Body of pancreas (tissue), 4 donors: ENCODE measurements around the gene MTX1.
"Not testable (repeated sequence)": the region's sequence is repeated elsewhere in the genome, so short reads cannot be mapped to it uniquely, and the experiment has no call there.

Source experiments
- CTCF ChIP-seq, 7 experiments: fragments of 450-650 bp in 4 of 7; fragments of 200-600 bp in 3 of 7; sonication (generic) in 3 of 7; IDR thresholded peaks; one replicate each; pipeline ENCODE4 v1.5.1; 2016 to 2019; ENCODE audit warnings: antibody characterized with exemption in 7 of 7
- POLR2A ChIP-seq, 3 donors: fragments of 450-650 bp; IDR thresholded peaks; one replicate each; pipeline ENCODE4 v1.6.1; 2016; ENCODE audit warnings: antibody characterized with exemption in 3 of 3, mild to moderate bottlenecking in 2 of 3

DNA sequence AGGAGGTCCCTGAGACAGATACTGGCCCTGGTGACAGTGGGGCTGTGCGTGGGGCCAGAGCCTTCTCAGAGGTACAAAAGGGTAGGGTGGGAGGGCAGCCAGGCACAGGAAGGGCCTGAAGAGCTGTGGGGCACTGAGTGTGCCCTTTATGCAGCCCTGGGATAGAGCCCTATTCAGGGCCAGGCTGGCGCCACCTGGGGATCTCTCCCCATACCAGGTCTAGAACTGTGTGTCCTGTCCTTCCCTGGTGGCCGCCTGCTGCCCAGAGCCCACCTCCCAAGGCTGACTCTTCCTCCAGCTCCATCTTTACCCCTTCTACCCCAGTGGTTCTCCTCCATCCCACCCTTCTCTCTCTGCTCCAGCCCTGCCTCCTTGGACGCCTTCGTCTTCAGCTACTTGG is 25.0 kb downstream of the MTX1 start:
- not testable (repeated sequence) for TF ChIP-seq CTCF, POLR2A (IDR thresholded peaks at IDR 0.05)
